HG02798 (cell line): ENCODE results near the gene FAM20C.
A peak's percentile ranks its signal among the peaks of the same experiment; 100 is the strongest.

Source experiments
- ATAC-seq: cut with Tn5 transposase; IDR thresholded peaks from one replicate; pipeline ENCODE4 v1.9.1; 2021; ENCODE audit warnings: mild to moderate bottlenecking; ENCODE audit not compliant: unreplicated experiment, poor library complexity

Gene FAM20C

DNA sequence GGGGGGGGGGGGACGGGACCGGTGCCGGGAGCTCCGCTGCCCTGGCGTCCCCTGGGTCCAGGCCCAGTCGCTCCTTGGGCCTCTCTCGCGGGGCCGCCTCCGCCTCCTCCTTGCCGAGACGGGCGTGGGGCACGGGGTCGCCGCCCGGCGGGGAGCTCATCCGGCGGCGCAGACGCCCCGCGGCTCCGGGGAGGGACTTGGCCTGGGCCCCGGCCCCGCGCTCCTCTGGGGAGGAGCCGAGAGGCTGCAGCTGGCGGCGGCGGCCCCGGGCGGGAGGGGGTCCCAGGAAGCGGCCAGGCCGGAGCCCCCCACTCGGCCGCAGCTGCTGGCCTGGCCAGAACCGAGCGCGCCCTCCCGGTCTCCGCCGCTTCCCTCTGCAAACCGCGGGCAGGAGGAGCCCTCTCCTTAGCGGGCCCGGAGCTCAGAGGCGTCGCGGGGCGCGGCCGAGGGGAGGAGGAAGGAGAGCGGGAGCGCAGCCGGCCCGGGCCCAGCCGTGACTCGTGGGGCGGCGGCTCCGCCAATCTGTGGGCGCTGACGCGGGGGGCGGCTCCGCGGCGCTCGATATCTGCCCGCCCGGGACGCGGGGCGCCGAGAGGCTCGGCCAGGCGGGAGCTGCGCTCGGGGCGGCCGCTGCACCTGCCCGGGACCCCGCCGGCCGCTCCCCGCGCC, at the start of gene FAM20C:
Gene FAM20C (plus strand): TSS at position 591 of the 669 bp plus-strand sequence. CDS start 629 bp downstream, outside the sequence.
- ATAC-seq, result no peak

DNA sequence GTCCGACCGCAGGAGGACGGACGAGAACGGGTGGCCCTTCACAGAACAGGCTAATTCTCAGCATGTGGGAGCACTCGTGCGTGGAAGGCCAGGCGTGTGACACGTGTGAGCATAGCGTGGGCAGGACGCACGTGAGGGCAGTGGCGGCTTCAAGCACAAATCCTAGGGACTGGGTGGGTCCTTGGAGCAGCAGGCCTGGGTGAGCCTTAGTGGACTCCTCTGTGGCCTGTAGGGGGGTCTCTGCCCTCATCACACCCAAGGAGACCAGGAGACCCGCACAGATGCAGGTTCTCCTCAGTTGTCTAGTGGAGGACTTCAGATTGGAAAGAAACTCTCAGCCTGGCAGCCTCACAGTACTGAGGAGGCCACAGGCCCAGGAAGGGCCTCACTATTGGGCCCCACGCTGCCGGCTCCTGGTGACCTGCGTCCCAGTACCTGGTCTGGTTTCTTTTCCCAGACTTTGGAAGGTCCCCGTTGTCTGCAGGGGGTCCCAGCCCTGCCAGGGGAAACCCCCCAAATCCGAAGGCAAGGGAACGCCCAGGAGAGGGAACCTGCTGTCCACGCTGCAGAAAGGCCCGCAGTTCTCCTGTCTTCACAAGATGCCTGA, 49.1 kb upstream of the FAM20C start:
- ATAC-seq, result no peak

DNA sequence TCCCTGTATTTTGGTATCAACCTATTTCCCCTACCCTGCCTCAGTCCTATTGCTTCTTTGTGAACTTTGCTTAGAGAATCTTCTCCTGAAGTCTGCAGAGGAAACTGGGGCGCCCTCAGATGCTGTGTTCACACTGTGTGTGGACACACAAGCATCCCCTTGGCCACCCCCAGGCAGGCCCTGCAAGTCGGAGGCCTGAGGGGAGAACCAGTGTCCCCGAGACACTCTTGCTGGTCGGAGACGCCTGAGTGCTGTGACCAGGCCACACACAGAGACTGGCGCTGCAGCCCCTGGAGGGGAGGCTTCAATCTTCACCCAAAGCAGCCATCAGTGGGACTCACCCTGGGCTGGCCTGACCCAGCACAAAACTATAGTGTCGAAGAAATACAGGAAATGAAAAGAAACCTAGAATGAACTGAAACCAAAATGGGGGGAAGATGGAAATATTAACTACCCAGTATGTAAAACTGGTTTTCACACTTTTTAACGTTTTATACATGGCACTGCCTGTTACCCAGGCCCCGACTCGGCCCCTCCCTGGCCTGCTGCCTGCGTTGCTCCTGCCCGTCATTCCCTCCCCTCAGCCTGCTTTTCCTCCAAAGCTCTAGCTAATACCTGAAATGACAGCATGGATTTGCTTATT, 48.4 kb upstream of the FAM20C start:
- ATAC-seq, result no peak

DNA sequence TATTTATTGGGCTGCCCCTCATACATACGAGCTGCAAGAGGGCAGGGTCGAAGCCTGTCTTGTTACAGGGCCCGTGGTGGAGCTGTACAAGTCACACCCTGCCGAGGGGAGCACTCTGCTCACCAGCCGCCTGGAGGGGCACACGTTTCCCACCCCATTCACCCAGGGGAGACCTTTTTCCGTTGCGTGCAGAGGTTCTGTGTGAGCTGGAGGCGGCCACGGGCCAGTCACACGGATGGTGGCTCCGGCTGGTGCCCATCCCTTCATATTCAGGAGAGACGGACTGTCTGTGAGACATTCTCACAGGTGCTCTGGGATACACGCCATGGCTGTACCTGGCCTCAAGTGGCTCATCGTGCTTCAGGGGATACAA, 47.9 kb upstream of the FAM20C start:
- no peak for ATAC-seq

DNA sequence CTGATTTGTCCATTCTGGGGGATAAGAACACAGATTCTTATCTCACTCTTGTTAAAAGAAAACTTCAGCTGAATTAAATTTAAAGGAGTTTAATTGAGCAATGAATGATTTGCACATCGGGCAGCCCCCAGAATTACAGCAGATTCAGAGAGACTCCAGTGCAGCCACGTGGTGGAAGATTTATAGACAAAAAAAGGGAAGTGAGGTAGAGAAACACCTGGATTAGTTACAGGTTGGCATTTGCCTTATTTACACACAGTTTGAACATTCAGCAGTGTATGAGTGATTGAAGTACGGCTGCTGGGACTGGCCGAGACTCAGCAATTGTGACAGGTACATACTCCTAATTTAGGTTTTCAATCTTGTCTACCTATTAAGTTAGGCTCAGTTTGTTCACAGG, 46.5 kb upstream of the FAM20C start:
- no peak for ATAC-seq

DNA sequence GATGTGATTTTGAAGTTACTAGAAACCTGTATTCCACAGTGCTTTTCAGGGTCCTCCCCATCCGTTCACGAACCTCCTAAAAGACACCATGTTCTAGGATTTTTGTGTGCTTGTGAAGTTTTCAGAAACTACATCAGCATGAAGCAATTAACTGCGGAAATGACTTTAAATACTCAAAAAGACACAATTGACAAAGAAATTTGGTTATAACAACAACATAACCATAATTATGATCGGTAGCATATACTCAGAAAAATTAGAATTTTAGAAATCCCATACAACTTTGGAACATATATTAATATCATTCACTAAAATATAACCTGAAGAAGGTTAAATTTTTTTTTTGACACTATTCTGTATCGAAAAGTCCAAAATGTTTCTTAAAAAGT, 43.8 kb upstream of the FAM20C start:
- ATAC-seq, result no peak

DNA sequence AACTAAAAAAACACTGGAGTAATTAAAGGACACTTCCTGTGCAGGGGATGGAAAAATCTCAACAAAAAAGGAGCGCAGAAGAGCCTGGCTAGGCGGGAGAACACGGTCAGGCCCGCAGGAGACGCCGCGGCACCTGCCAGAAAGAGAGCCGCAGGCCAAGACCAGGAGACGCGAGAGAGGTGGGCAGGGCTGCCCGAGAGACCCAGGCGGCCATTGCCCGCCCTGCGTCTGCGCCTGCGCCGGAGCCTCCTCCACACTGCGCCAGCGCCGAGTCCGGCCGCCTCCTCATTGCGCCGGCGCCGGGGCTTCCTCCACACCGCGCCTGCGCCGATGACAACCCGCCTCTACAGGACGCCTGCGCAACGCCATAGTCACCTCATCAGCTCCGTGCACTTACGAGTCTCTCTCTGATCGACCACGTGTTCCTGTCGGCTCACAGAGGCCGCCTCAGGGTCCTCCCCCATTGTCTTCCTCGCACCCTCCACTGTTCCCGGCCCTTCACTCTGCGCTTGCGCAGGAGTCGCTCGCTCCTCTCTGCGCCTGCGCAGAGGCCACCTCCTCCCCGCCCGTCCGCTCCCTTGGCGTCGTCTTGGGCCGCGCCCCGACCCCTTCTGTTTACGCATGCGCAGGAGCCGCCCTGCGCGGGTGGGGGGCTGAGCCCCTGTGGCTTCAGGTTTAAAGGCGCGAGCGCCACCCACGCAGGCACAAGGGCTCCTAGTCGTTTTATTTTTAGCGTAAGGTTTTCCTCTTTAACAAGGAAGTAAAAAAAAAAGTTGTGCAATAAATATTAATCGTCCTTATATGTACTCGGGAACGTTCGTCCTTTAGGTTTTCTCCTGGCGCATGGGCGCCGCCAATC, 43.2 kb upstream of the FAM20C start:
- ATAC-seq, result peak; percentile 97

DNA sequence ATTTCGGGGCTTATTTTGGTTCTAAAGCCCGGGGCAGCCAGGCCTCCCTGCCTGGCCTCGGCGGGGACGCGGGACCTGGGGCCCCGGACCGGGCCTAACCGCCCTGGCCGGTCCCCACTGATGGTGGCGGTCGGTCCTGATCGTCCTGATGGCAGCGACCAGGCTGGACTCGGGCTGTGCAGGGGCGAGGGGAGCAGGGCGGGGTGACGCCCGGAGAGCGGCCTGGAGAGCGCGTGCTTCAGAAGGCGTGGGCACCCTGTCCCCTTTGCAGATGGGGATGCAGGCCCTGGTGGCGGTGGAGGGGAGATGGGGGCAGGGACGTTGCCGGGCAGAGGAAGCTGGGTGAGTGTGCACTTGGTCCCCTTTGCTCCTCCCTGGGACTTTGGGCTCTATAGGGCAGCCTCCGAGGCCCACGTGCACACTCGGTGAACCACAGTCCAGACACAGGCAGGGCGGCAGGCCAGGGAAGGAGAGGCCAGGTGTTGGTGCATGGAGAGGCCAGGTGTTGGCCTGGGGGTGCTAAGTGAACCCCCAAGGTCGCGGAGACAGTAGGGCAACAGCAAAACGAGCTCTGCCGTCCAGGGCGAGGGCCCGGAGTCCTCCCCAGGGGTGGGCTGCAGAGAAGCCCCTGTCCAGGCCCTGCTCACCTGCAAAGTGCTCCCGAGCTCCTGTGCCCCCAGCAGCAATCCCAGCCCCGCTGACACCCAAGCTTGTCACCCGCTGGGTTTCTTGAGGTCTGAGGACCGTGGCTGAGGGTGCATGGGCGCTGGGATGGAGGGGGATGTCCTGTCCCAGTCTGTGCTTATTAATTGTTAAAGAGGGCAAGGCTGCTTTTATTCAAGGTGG, 42.4 kb upstream of the FAM20C start:
- ATAC-seq, result no peak

DNA sequence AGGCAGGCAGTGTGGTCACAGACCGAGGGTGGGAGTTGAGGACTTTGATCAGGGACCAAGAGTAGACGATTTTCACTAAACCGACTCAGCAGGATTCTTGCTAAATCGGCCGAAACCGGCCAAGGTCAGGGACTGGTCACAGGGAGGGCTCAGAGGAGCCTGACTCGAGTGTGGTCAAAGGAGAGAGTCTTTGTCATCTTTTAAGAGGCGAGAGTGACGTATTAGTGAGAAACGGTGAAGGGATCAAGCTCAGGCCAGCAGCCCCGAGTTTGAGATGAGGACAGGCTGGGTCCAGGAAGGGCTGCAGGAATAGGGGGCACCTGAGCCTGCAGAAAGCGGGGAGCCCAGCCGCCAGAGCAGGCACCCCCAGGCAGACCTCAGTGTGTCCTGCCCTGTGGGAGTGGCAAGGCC, 41.6 kb upstream of the FAM20C start:
- ATAC-seq, result no peak

DNA sequence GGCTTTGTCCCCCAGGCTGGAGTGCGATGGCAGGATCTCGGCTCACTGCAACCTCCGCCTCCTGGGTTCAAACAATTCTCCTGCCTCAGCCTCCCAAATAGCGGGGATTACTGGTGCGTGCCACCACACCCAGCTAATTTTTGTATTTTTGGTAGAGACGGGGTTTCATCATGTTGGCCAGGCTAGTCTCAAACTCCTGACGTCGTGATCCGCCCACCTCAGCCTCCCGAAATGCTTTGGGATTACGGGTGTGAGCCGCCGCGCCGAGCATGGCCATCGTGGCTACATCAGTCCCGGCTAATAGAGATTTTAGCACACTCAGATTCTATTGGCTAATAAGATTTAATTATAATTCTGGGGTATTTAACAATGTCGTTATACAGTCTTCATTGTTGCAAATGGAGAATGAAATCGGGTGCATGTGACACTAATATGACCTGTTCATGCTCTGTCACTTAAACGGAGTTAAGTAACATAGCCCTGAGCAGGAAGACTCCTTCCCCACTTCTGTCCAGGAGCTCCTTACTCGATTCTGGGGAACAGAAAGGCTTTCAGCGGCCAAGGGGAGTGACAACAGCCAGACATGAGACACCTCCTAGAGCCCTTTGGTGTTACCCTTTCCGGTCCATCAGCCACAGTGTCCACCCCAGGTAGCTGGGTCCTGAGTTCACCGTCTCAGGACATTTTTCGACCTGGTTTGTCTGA, 40.9 kb upstream of the FAM20C start:
- ATAC-seq, result no peak

DNA sequence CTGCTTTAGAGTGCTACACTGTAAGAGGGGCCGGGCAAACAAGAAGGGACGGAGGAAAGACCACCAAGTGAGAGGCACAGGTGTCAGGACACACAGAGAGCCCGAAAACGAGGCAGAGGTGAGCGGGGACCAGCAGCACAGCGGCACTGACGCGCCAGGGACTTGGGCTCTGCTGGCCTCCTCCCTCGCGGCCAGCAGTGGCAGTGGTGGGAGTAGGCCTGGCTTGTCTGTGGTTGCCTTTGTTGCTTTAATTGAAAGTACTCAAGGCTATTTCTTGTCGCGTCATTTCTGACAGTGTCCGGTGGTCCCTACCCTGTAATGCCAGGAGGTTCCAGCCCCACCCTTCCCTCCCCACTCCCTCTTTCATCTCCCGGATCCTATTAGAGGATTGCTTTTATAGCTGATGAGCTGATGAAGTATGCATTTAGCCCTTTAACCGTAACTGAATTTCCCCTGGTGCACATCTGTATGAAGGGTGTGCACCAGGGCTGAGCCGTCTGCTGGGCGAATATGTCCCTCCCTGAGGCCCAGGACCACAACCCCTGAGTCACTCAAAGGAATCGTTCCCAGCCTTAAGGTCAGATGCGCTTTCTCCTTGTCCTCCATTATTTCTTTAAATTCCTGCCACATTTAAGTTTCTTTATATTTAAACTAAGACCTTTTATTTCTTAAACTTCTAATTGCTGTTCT, 39.5 kb upstream of the FAM20C start:
- ATAC-seq, result no peak

DNA sequence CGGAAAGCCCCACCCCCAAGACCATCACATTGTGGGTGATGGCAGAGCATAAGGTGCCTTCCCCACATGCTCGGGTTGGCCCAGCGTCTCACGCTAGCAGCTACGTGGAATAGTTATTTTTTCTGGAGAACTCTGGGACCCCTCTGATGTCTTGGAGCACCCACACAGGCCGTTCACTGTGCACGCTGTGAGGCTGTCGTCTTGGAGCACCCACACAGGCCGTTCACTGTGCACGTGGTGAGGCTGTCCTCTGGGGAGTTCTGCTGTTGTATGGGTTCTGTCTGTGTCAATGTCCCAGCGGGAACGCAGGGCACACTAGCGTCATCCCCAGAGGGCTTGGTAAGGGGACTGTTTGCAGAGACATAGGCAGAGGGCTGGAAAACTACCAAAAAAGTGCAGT, 38.8 kb upstream of the FAM20C start:
- no peak for ATAC-seq

DNA sequence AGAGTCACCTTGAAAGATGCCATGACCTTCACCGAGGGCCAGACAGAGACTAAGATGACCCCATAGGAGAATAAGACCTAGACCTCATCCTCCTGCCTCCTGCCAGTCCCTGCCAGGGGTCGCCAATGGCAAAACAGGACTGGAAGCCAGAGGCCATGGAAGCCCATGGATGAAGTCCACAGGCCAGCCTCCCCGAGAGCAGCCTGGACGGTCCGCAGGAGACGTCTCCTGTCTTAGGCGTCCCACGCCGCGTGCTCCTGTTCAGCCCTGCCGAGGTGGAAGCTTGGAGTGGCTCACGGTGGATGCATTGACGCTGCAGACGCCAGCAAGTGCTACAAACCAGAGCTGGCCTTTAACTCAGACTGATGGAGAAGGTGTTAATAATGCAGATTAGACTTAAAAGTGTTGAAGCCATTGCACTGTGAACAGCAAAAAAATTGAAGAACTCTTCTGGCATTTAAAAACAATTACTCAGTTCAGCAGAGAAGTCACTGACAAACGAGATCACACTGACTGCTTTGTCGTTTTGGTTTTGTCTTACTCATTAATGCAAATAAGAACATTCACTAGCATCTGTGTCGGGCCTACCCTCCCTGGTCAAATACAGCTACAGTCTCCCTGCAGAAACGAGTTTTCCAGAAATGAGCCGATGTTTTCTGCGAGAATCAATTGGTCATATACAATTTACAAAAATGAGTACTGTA, 38.1 kb upstream of the FAM20C start:
- ATAC-seq, result no peak

DNA sequence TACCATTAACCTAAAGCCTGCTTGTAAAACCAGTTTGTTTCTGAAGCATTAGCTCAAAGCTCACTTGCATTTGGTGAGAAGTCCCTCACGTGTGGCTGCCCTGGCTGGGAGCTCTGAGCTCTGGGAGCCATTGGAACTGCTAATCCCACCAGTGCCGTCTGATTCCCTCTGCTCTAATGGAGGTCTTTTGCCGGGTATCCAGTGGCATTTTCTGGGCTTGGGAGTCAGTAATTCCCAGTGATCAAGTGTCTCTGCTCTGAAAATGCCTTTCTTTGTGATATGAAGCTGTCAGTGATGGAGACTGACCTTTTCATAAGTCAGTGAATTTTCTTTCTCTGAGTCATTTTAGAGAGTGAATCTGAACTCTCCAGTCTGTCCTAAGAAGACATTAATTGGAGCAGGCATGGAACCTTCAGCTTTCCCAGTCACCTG, 36.9 kb upstream of the FAM20C start:
- no peak for ATAC-seq

DNA sequence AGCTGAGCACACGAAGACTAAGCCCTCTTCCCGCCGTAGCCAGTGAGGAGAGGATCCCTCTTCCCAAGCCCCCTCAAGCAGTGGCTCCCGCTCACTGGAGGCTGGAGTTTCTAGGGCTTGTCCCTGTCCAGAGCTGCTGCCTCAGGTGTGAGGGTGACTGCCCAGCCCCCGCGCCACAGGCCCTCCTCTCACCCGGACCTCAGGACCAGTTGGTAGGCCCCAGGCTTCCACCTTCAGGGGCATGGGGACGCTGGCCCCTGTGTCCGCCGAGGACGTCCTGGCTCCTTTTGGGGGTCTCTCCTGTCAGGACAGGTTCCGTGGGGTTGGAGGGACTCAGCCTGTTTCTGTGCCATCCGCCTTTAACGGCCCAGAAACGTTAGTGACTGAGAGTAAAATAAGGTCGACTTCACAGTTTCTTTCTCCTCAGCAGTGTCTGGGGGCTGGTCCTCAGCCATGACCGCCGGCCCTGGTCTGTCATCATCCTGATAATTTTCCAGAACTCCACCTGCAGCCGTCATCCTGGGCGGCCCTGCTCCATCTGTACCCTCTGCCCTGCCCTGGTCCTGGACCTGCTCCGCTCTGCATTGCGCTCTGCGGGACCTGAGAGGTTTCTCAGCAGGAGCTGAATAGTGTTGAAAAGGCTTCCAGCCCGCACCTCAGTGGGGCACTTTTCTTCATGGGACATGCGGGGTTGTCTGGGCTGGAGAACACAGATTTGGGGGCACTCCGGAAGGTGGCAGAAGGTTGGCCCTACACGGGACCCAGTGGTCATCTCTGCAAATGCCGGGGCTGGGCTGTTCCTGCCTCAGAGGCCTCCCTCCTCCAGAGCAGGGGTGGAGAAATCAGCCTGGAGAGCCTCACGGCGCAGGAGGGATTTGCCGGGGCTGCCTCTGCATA, 36.0 kb upstream of the FAM20C start:
- ATAC-seq, result no peak

DNA sequence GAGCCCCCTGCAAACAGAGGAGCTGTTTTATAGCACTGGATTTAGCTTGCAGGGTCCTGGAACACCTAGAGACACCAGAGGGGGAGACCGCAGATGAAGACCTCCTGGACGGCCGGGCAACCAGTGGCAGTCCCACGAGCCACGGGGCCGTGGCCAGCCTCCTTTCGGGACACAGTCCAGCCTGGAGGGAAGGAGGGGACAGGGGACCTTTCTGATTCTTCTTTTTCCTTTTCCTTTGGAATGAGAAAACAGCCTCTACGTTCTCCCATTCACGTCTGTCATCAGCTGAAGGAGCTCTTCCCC, 35.4 kb upstream of the FAM20C start:
- no peak for ATAC-seq

DNA sequence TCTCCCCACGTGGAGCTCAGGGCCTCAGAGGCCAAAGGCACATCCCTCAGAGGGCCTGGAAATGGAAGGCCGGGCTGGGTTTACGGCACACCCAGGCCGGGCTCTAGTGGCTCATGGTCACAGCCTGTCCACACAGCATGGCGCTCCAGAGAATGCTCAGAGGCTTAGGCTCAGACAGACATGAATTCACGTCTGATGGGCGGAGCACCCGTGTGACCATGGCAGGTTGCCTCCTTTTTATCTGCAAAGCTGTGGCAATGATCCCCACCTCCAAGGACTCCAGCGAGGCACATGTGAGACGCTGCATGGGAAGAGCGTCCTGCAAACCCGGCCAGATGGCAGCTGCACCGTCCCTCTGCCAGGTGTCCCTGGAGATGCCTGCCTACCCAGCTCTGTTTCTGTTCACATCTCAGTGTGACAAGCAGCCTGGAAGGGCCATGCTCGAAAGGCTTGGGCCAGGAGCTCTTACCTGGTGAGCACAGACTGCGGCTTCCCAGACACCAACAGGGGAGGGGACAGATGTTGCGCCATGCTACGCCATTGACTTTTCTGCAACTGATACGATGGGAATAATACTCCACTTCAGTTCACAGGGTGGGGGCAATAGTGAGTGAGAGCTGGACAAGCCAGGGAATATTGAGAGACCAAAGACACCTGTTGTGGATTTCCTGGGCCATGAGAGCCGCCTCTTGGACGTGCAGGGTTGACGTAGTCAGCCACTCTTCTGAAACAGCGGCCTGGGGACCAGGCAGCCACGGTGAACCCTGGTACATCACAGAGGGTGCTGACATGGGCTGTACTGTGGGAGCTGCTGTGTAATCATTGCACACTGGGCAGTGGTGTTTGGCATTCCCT, 34.4 kb upstream of the FAM20C start:
- ATAC-seq, result no peak
